ENCODE data around the gene MSANTD2. TPM values are rescaled to one million over a fixed set of nuclear protein-coding genes. Genes with fewer than 3 reads are reported as not detected.
A peak's percentile ranks its signal among the peaks of the same experiment; 100 is the strongest.

Gene MSANTD2
- total RNA-seq, 3 donors from 2014 or later = 10.9 to 34.2 (median 27.2) TPM

- Histone ChIP-seq H3K9me3 (no peaks in the 10 kb centered on the region), H3K27me3 (no peaks in the 10 kb centered on the region), H3K27ac (no peak overlapping the region), H3K36me3 (no peaks in the 10 kb centered on the region), H3K4me1 (peaks cover 0 to 3% of the 10 kb centered on the region in 2 donors), H3K4me3 (no peak overlapping the region)
- intact Hi-C loops (cut with DNase I; ENCODE audit: low total_unique reads) = loop anchor here (5.0 kb wide), 1 partner anchor 84 kb away; no protein-coding TSS in a partner anchor
- TF ChIP-seq POLR2AphosphoS5 (IDR thresholded peaks at IDR 0.05) (no peak), POLR2A (IDR thresholded peaks at IDR 0.05) (no peak)
- TF ChIP-seq, protein P1, sequence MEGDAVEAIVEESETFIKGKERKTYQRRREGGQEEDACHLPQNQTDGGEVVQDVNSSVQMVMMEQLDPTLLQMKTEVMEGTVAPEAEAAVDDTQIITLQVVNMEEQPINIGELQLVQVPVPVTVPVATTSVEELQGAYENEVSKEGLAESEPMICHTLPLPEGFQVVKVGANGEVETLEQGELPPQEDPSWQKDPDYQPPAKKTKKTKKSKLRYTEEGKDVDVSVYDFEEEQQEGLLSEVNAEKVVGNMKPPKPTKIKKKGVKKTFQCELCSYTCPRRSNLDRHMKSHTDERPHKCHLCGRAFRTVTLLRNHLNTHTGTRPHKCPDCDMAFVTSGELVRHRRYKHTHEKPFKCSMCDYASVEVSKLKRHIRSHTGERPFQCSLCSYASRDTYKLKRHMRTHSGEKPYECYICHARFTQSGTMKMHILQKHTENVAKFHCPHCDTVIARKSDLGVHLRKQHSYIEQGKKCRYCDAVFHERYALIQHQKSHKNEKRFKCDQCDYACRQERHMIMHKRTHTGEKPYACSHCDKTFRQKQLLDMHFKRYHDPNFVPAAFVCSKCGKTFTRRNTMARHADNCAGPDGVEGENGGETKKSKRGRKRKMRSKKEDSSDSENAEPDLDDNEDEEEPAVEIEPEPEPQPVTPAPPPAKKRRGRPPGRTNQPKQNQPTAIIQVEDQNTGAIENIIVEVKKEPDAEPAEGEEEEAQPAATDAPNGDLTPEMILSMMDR (IDR thresholded peaks at IDR 0.05) = peak in 2 of 3 donors; percentile 18 to 22
- no peak for DNase-seq (ENCODE audit: low spot score in 2 of 2)
Observed at GRCh38 chr11:124793466-124794278, 6.5 kb downstream of the MSANTD2 start.

- Histone ChIP-seq H3K27me3 (no peaks in the 10 kb centered on the region), H3K9me3 (no peaks in the 10 kb centered on the region), H3K4me1 (no peaks in the 10 kb centered on the region), H3K4me3 (no peak overlapping the region), H3K27ac (no peak overlapping the region), H3K36me3 (no peaks in the 10 kb centered on the region)
- DNase-seq (ENCODE audit: low spot score in 2 of 2) = no peak
- TF ChIP-seq, protein P1 (IDR thresholded peaks at IDR 0.05) = no peak
- TF ChIP-seq POLR2A (IDR thresholded peaks at IDR 0.05) = no peak
- no peak for TF ChIP-seq POLR2AphosphoS5 (IDR thresholded peaks at IDR 0.05)
- intact Hi-C loops (cut with DNase I; ENCODE audit: low total_unique reads) = loop anchor here (5.0 kb wide), 1 partner anchor 86 kb away; no protein-coding TSS in a partner anchor
Observed at GRCh38 chr11:124791626-124792341, 8.4 kb downstream of the MSANTD2 start.

DNA sequence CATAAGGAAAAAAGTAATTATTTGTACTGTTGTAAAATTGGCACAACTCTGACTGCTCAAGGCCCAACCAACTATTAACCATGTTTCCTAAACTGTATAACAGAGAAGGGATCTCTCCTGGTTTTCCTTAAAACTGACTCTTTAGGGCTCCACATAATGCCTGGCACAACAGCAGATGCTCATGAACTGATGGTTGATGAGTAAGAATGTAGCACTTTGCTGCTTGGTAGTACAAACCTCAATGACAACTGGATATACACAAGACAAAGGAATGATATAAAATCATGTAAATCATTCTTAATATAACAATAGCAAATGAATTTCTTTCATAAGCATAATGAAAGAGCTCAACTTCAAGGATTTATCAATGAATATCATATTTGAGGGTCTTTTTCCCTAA lies 11.7 kb downstream of the MSANTD2 start:
- H3K4me3 ChIP-seq = no peak overlapping the region
- no peak for DNase-seq (ENCODE audit: low spot score in 2 of 2)
- TF ChIP-seq, protein P1 (IDR thresholded peaks at IDR 0.05) = no peak
- no peak for TF ChIP-seq POLR2AphosphoS5 (IDR thresholded peaks at IDR 0.05)
- TF ChIP-seq POLR2A (IDR thresholded peaks at IDR 0.05) = no peak
- intact Hi-C loops (cut with DNase I; ENCODE audit: low total_unique reads) = no loop called here
- H3K27me3 ChIP-seq = no peaks in the 10 kb centered on the region
- H3K9me3 ChIP-seq = no peaks in the 10 kb centered on the region
- no peaks in the 10 kb centered on the region for H3K36me3 ChIP-seq
- H3K27ac ChIP-seq = no peak overlapping the region
- no peaks in the 10 kb centered on the region for H3K4me1 ChIP-seq

- no peaks in the 10 kb centered on the region for H3K27me3 ChIP-seq
- DNase-seq (ENCODE audit: low spot score in 2 of 2) = no peak
- no peak overlapping the region for H3K4me3 ChIP-seq
- no peak for TF ChIP-seq POLR2AphosphoS5 (IDR thresholded peaks at IDR 0.05)
- TF ChIP-seq, protein P1 (IDR thresholded peaks at IDR 0.05) = no peak
- TF ChIP-seq POLR2A (IDR thresholded peaks at IDR 0.05) = no peak
- no peaks in the 10 kb centered on the region for H3K36me3 ChIP-seq
- intact Hi-C loops (cut with DNase I; ENCODE audit: low total_unique reads) = no loop called here
- no peak overlapping the region for H3K27ac ChIP-seq
- H3K4me1 ChIP-seq = no peaks in the 10 kb centered on the region
- no peaks in the 10 kb centered on the region for H3K9me3 ChIP-seq
Observed at GRCh38 chr11:124784051-124784450, 16.2 kb downstream of the MSANTD2 start.

GRCh38 chr11:124783002-124783401 lies 17.2 kb downstream of the MSANTD2 start:
- Histone ChIP-seq H3K27me3 (no peaks in the 10 kb centered on the region), H3K4me3 (no peak overlapping the region), H3K36me3 (no peaks in the 10 kb centered on the region), H3K9me3 (no peaks in the 10 kb centered on the region), H3K27ac (no peak overlapping the region), H3K4me1 (no peaks in the 10 kb centered on the region)
- TF ChIP-seq, protein P1 (IDR thresholded peaks at IDR 0.05) = no peak
- TF ChIP-seq POLR2AphosphoS5 (IDR thresholded peaks at IDR 0.05) (no peak), POLR2A (IDR thresholded peaks at IDR 0.05) (no peak)
- intact Hi-C loops (cut with DNase I; ENCODE audit: low total_unique reads) = no loop called here
- DNase-seq (ENCODE audit: low spot score in 2 of 2) = no peak

Measured in breast epithelium (tissue), 4 donors.